Upper lobe of left lung (tissue), 6 donors: ENCODE results near the gene UCP3. TPM values are rescaled to one million over a fixed set of nuclear protein-coding genes. Genes with fewer than 3 reads are reported as not detected.
A peak's percentile ranks its signal among the peaks of the same experiment; 100 is the strongest.

Experiments
- ATAC-seq, 2 donors: fragments of 200-7000 bp; cut with Tn5 transposase; one replicate each; pipeline ENCODE4 v1.9.1; 2022; ENCODE audit warnings: mild to moderate bottlenecking in 2 of 2, moderate library complexity in 2 of 2; ENCODE audit not compliant: low FRiP score in 2 of 2
- DNase-seq, 2 donors: peaks; one replicate each; pipeline ENCODE4 v3.0.0-alpha.2; 2019 to 2020
- H3K27ac ChIP-seq, 4 donors: fragments of 200-600 bp; sonication (generic); one replicate each; pipeline ENCODE4 v1.5.1; 2016 to 2019
- H3K27me3 ChIP-seq, 4 donors: fragments of 200-600 bp; sonication (generic); one replicate each; pipeline ENCODE4 v1.5.1; 2017 to 2019
- H3K36me3 ChIP-seq, 4 donors: fragments of 200-600 bp; sonication (generic); one replicate each; pipeline ENCODE4 v1.5.1; 2016 to 2019
- H3K4me1 ChIP-seq, 4 donors: fragments of 200-600 bp; sonication (generic); one replicate each; pipeline ENCODE4 v1.5.1; 2018 to 2019
- H3K4me3 ChIP-seq, 4 donors: fragments of 200-600 bp; sonication (generic); one replicate each; pipeline ENCODE4 v1.5.1; 2017 to 2019; ENCODE audit warnings: mild to moderate bottlenecking in 2 of 4, moderate library complexity in 1 of 4
- H3K9me3 ChIP-seq, 4 donors: fragments of 200-600 bp; sonication (generic); one replicate each; pipeline ENCODE4 v1.5.1; 2018 to 2019
- CTCF ChIP-seq, 6 experiments: fragments of 450-650 bp in 4 of 6; fragments of 200-600 bp in 2 of 6; sonication (generic) in 2 of 6; IDR thresholded peaks; one replicate each; pipeline ENCODE4 v1.5.1; 2016 to 2019; ENCODE audit warnings: antibody characterized with exemption in 6 of 6
- EP300 ChIP-seq, 4 donors: sonication (generic); formaldehyde crosslinking; IDR thresholded peaks; one replicate each; pipeline ENCODE4 v1.5.1; 2017; ENCODE audit warnings: antibody characterized with exemption in 4 of 4, control low read depth in 2 of 4
- POLR2A ChIP-seq, 4 donors: fragments of 450-650 bp; IDR thresholded peaks; one replicate each; pipeline ENCODE4 v1.5.1; 2016 to 2017; ENCODE audit warnings: antibody characterized with exemption in 4 of 4, mild to moderate bottlenecking in 2 of 4
- POLR2AphosphoS5 ChIP-seq, 2 donors: sonication (generic); formaldehyde crosslinking; IDR thresholded peaks; one replicate each; pipeline ENCODE4 v1.5.1; 2017; ENCODE audit warnings: antibody characterized with exemption in 2 of 2
- whole genome bisulfite sequencing, 2 donors: methylation state at CpG; one replicate each; pipeline ENCODE4 v1.1.5; 2017 to 2018; 5-methylcytosine and 5-hydroxymethylcytosine counted together
- total RNA-seq, 6 donors: library from RNA; depleted of rRNA in 4 of 6; stranded (reverse); fragments of >200 nt in 4 of 6; gene quantifications; one replicate each; pipeline versions ENCODE4 v1.1.0 to v1.2.1, GENCODE V29; 2016 to 2021
- donor health status: DM: no; HTN: no; CAD: no; lungs with moderate emphysema.
- donor health status: DM: no; HTN: yes; CAD: no; lungs with severe emphysema.

Gene UCP3
- total RNA-seq, 6 donors from 2014 or later: 1.2 to 5.2 (median 2.4) TPM

- no peaks in the 10 kb centered on the region for H3K9me3 ChIP-seq
- peak overlapping the region in 1 of 4 donors; percentile 62 for H3K27ac ChIP-seq
- peaks cover 11 to 17% (median 15%) of the 10 kb centered on the region in 4 donors for H3K4me1 ChIP-seq
- ATAC-seq (no peak), DNase-seq (peak in 1 of 2 donors; percentile 19)
- H3K4me3 ChIP-seq: no peak overlapping the region
- TF ChIP-seq POLR2A (IDR thresholded peaks at IDR 0.05) (peak in 1 of 4 donors; percentile 7), POLR2AphosphoS5 (IDR thresholded peaks at IDR 0.05) (no peak), CTCF (IDR thresholded peaks at IDR 0.05) (no peak)
- H3K36me3 ChIP-seq: peaks cover 12 to 36% (median 27%) of the 10 kb centered on the region in 4 donors
- no peaks in the 10 kb centered on the region for H3K27me3 ChIP-seq
- WGBS, 2 donors: 79 to 89% methylated on average over 10 to 11 of the region's 11 CpGs
Observed at GRCh38 chr11:73972620-73973449, 36.0 kb downstream of the UCP3 start.

- 75 to 100% methylated on average over 1 of the region's 1 CpG for WGBS, 2 donors
- ATAC-seq: no peak
- Histone ChIP-seq H3K27me3 (no peaks in the 10 kb centered on the region), H3K9me3 (no peaks in the 10 kb centered on the region), H3K4me1 (peaks cover 8 to 17% (median 15%) of the 10 kb centered on the region in 4 donors), H3K36me3 (peaks cover 7 to 29% (median 23%) of the 10 kb centered on the region in 4 donors), H3K27ac (no peak overlapping the region), H3K4me3 (no peak overlapping the region)
- TF ChIP-seq POLR2A (IDR thresholded peaks at IDR 0.05): no peak
- TF ChIP-seq EP300 (IDR thresholded peaks at IDR 0.05): no peak
- TF ChIP-seq CTCF (IDR thresholded peaks at IDR 0.05): no peak
- TF ChIP-seq POLR2AphosphoS5 (IDR thresholded peaks at IDR 0.05): no peak
- DNase-seq: peak in 1 of 2 donors; percentile 4
Observed at GRCh38 chr11:73972187-73972586, 36.7 kb downstream of the UCP3 start.

- 82 to 100% methylated on average over 2 to 6 of the region's 6 CpGs for WGBS, 2 donors
- ATAC-seq: no peak
- Histone ChIP-seq H3K4me1 (peaks cover 8 to 17% (median 15%) of the 10 kb centered on the region in 4 donors), H3K36me3 (peaks cover 2 to 20% (median 15%) of the 10 kb centered on the region in 4 donors), H3K27ac (no peak overlapping the region), H3K9me3 (no peaks in the 10 kb centered on the region), H3K27me3 (no peaks in the 10 kb centered on the region), H3K4me3 (no peak overlapping the region)
- DNase-seq: peak in 1 of 2 donors; percentile 19
- TF ChIP-seq CTCF (IDR thresholded peaks at IDR 0.05) (no peak), POLR2AphosphoS5 (IDR thresholded peaks at IDR 0.05) (no peak), POLR2A (IDR thresholded peaks at IDR 0.05) (no peak), EP300 (IDR thresholded peaks at IDR 0.05) (no peak)
Observed at GRCh38 chr11:73971175-73971719, 37.6 kb downstream of the UCP3 start.

GRCh38 chr11:73969991-73970800 is 38.7 kb downstream of the UCP3 start:
- Histone ChIP-seq H3K4me1 (peaks cover 9 to 17% (median 15%) of the 10 kb centered on the region in 4 donors), H3K36me3 (peaks cover under 1 to 9% (median 6%) of the 10 kb centered on the region in 4 donors), H3K4me3 (no peak overlapping the region), H3K27me3 (no peaks in the 10 kb centered on the region), H3K9me3 (no peaks in the 10 kb centered on the region), H3K27ac (no peak overlapping the region)
- ATAC-seq: no peak
- 74 to 83% methylated on average over 13 of the region's 13 CpGs for WGBS, 2 donors
- DNase-seq: no peak
- no peak for TF ChIP-seq CTCF (IDR thresholded peaks at IDR 0.05)
- no peak for TF ChIP-seq POLR2AphosphoS5 (IDR thresholded peaks at IDR 0.05)
- TF ChIP-seq EP300 (IDR thresholded peaks at IDR 0.05): no peak
- no peak for TF ChIP-seq POLR2A (IDR thresholded peaks at IDR 0.05)
